Tibial nerve (tissue), 4 donors: Measurements from ENCODE around the gene SYT8. TPM values are rescaled to one million over a fixed set of nuclear protein-coding genes. Genes with fewer than 3 reads are reported as not detected.
A peak's percentile ranks its signal among the peaks of the same experiment; 100 is the strongest.
"Not testable (repeated sequence)": the region's sequence is repeated elsewhere in the genome, so short reads cannot be mapped to it uniquely, and the experiment has no call there.

ENCODE experiments used
- DNase-seq, 2 donors: peaks; one replicate each; pipeline ENCODE4 v3.0.0-alpha.2; 2019; ENCODE audit warnings: low spot score in 2 of 2
- H3K27ac ChIP-seq, 4 donors: fragments of 200-600 bp; sonication (generic) in 3 of 4; one replicate each; pipeline ENCODE4 v1.5.1; 2017 to 2019; ENCODE audit warnings: mild to moderate bottlenecking in 1 of 4
- H3K27me3 ChIP-seq, 2 donors: fragments of 200-600 bp; sonication (generic) in 1 of 2; one replicate each; pipeline versions ENCODE4 v1.5.1 to v1.6.0; 2017 to 2019
- H3K36me3 ChIP-seq, 3 donors: fragments of 200-600 bp; sonication (generic); one replicate each; pipeline ENCODE4 v1.5.1; 2018 to 2019
- H3K4me1 ChIP-seq, 4 donors: fragments of 200-600 bp; sonication (generic) in 3 of 4; one replicate each; pipeline ENCODE4 v1.5.1; 2017 to 2019
- H3K4me3 ChIP-seq, 4 donors: fragments of 200-600 bp; sonication (generic) in 3 of 4; one replicate each; pipeline ENCODE4 v1.5.1; 2017 to 2019; ENCODE audit warnings: mild to moderate bottlenecking in 1 of 4, moderate library complexity in 1 of 4
- H3K9me3 ChIP-seq, 4 donors: fragments of 200-600 bp; sonication (generic) in 3 of 4; one replicate each; pipeline ENCODE4 v1.5.1; 2017 to 2019
- EP300 ChIP-seq, 2 donors: sonication (generic); formaldehyde crosslinking; IDR thresholded peaks; one replicate each; pipeline ENCODE4 v1.6.1; 2017; ENCODE audit warnings: antibody characterized with exemption in 2 of 2, mild to moderate bottlenecking in 1 of 2
- POLR2A ChIP-seq, 2 donors: fragments of 450-650 bp; IDR thresholded peaks; one replicate each; pipeline ENCODE4 v1.6.1; 2017; ENCODE audit warnings: antibody characterized with exemption in 2 of 2, mild to moderate bottlenecking in 2 of 2, moderate library complexity in 2 of 2
- WGBS, 2 donors: methylation state at CpG; one replicate each; pipeline ENCODE4 v1.1.5; 2018; 5-methylcytosine and 5-hydroxymethylcytosine counted together
- small RNA-seq: library from RNA; depleted of rRNA; stranded (forward); fragments of <200 nt; gene quantifications from one replicate; pipeline ENCODE3, GENCODE V24; 2016
- total RNA-seq, 4 donors: library from RNA; depleted of rRNA; stranded (reverse); fragments of >200 nt; gene quantifications; one replicate each; pipeline ENCODE4 v1.1.0, GENCODE V29; 2016
- TF ChIP-seq, protein P1 (sequence below), 5 experiments: fragments of 200-600 bp in 3 of 5; fragments of 450-650 bp in 2 of 5; sonication (generic) in 3 of 5; IDR thresholded peaks; one replicate each; pipeline ENCODE4 v1.5.1; 2016 to 2019; ENCODE audit warnings: antibody characterized with exemption in 5 of 5, mild to moderate bottlenecking in 3 of 5, moderate library complexity in 2 of 5

Gene SYT8
- total RNA-seq, 4 donors from 2014 or later = 0.39 to 4.2 (median 1.0) TPM; not detected in 1

DNA sequence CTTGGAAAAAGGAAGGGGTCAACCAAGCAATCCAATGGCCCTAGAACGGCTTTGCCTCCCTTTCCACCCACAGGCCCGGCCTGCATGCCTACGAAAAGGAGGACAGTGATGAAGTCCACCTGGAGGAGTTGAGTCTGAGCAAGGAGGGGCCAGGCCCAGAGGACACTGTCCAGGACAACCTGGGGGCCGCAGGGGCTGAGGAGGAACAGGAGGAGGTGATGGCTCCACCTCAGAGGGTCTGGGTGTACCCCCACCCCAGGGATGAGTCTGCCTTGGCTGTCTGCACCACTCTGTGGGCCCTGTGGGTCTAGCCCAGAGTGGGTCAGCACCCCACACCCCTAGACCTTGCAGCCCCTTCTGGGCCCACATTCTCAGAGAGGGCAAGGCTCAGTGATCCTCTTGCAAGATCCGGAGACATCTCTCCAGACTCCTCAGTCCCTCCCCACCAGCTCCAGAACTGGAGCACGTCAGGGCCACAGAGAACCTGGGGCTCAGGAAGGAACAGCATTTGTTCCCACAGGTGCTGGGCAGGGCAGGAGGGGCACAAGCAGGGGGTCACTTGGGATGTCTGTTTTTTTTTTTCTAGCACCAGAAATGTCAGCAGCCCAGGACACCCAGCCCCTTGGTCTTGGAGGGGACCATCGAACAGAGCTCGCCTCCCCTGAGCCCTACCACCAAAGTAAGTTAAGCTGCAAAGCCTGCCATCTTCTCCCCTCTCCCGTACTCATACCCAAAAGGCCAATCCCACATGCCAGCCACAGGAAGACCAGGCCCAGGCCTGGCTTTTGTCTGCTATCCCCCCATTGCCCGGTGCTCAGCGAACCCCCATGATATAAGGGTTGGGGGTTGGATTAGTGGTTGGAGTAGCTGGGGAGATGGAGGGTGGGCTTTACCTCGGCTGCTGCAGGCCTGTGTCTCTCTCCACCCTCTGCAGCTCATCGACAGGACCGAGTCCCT, 48.8 kb downstream of the SYT8 start:
- H3K9me3 ChIP-seq = no peaks in the 10 kb centered on the region
- no peak overlapping the region for H3K4me3 ChIP-seq
- peaks cover 0 to 38% (median 24%) of the 10 kb centered on the region in 4 donors for H3K4me1 ChIP-seq
- no peaks in the 10 kb centered on the region for H3K27me3 ChIP-seq
- 91 to 93% methylated on average over 14 of the region's 14 CpGs for WGBS, 2 donors
- no peak for DNase-seq
- H3K36me3 ChIP-seq = peaks cover 0 to 43% (median 0%) of the 10 kb centered on the region in 3 donors
- H3K27ac ChIP-seq = peak overlapping the region in 1 of 4 donors; percentile 24
- no peak for TF ChIP-seq POLR2A (IDR thresholded peaks at IDR 0.05)
- TF ChIP-seq, protein P1, sequence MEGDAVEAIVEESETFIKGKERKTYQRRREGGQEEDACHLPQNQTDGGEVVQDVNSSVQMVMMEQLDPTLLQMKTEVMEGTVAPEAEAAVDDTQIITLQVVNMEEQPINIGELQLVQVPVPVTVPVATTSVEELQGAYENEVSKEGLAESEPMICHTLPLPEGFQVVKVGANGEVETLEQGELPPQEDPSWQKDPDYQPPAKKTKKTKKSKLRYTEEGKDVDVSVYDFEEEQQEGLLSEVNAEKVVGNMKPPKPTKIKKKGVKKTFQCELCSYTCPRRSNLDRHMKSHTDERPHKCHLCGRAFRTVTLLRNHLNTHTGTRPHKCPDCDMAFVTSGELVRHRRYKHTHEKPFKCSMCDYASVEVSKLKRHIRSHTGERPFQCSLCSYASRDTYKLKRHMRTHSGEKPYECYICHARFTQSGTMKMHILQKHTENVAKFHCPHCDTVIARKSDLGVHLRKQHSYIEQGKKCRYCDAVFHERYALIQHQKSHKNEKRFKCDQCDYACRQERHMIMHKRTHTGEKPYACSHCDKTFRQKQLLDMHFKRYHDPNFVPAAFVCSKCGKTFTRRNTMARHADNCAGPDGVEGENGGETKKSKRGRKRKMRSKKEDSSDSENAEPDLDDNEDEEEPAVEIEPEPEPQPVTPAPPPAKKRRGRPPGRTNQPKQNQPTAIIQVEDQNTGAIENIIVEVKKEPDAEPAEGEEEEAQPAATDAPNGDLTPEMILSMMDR (IDR thresholded peaks at IDR 0.05) = no peak
- TF ChIP-seq EP300 (IDR thresholded peaks at IDR 0.05) = no peak

DNA sequence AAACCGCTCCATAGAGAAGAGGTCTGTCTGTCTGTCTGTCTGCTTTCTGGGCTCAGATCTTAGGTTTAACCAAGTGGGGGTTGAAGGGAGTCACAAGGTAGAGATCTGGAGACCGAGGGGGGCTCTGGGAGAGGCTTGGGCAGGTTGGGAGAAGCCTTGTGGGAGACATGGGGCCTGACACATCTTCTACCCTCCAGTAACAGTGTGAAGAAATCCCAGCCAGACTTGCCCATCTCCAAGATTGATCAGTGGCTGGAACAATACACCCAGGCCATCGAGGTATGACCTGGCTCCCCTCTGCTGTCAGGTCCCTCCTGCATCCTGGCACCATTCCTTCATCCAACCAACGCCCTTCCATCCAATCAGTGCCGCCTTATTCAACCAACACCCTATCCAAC, 49.5 kb downstream of the SYT8 start:
- 91 to 92% methylated on average over 5 of the region's 5 CpGs for WGBS, 2 donors
- H3K9me3 ChIP-seq = no peaks in the 10 kb centered on the region
- DNase-seq = no peak
- H3K4me1 ChIP-seq = peaks cover 0 to 37% (median 24%) of the 10 kb centered on the region in 4 donors
- TF ChIP-seq, protein P1 (IDR thresholded peaks at IDR 0.05) = no peak
- no peak for TF ChIP-seq EP300 (IDR thresholded peaks at IDR 0.05)
- TF ChIP-seq POLR2A (IDR thresholded peaks at IDR 0.05) = no peak
- no peak overlapping the region for H3K4me3 ChIP-seq
- H3K36me3 ChIP-seq = peaks cover 0 to 43% (median 0%) of the 10 kb centered on the region in 3 donors
- no peak overlapping the region for H3K27ac ChIP-seq
- no peaks in the 10 kb centered on the region for H3K27me3 ChIP-seq

DNA sequence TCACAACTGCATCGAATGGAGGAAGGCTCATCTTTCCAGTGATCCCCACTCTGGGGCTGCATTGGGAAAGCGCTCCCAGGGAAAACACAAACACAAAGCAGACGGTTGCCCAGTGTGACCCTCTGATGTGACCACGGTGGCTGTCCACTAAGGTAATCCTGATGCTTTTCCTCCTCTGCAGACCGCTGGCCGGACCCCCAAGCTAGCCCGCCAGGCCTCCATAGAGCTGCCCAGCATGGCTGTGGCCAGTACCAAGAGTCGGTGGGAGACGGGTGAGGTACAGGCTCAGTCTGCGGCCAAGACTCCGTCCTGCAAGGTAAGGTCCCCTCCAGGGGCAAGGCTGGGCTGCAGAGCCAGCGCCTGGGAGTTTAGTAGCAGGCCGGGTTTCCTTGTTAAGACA, 51.8 kb downstream of the SYT8 start:
- not testable (repeated sequence) for DNase-seq, H3K27me3 ChIP-seq, H3K27ac ChIP-seq, H3K9me3 ChIP-seq, H3K4me3 ChIP-seq
- peaks cover 0 to 43% (median 0%) of the 10 kb centered on the region in 3 donors for H3K36me3 ChIP-seq
- WGBS, 2 donors = 88% methylated on average over 8 to 13 of the region's 13 CpGs
- peaks cover 0 to 21% (median 9%) of the 10 kb centered on the region in 4 donors for H3K4me1 ChIP-seq

Small RNA genes lying within 50 kb of the gene (small RNA-seq; reads per million reads assigned to genes)
- gene AC051649.1 (not detected), gene MIR4298 (not detected)

Other genes starting within 250 kb of the SYT8 start
- gene KRTAP5-1, start 249.7 kb upstream of the SYT8 start, total RNA-seq = not detected
- not detected for gene KRTAP5-2, start 236.7 kb upstream of the SYT8 start, total RNA-seq
- gene KRTAP5-3, start 226.5 kb upstream of the SYT8 start, total RNA-seq = not detected
- gene KRTAP5-4, start 212.9 kb upstream of the SYT8 start, total RNA-seq = not detected
- not detected for gene KRTAP5-5, start 205.2 kb upstream of the SYT8 start, total RNA-seq
- not detected for gene KRTAP5-6, start 137.8 kb upstream of the SYT8 start, total RNA-seq
- 10 to 100 TPM in 2 of 4 donors, 1 to 10 TPM in 2; 5.9 to 54.9 (median 13.8) TPM for gene IFITM10, start 84.4 kb upstream of the SYT8 start, total RNA-seq
- gene CTSD, start 71.1 kb upstream of the SYT8 start, total RNA-seq = 100 to 1,000 TPM; 385 to 583 (median 429) TPM
- gene TNNI2, start 4.0 kb downstream of the SYT8 start, total RNA-seq = not detected
- gene LSP1, start 18.1 kb downstream of the SYT8 start, total RNA-seq = 10 to 100 TPM; 36.9 to 69.0 (median 50.2) TPM
- not detected for gene PRR33, start 56.9 kb downstream of the SYT8 start, total RNA-seq
- gene TNNT3, start 84.7 kb downstream of the SYT8 start, total RNA-seq = 1 to 10 TPM; 4.4 to 8.6 (median 6.1) TPM
- 100 to 1,000 TPM in 3 of 4 donors, 10 to 100 TPM in 1; 81.9 to 139 (median 136) TPM for gene MRPL23, start 112.3 kb downstream of the SYT8 start, total RNA-seq
- gene H19, start 162.9 kb downstream of the SYT8 start, total RNA-seq = 100 to 1,000 TPM; 355 to 642 (median 407) TPM